ENCODE data around the gene FRMD4A.

Gene FRMD4A

GRCh38 chr10:14158575-14158974, 172.1 kb downstream of the FRMD4A start:
- Histone ChIP-seq H3K36me3 (no peaks in the 10 kb centered on the region), H3K27ac (no peak overlapping the region), H3K27me3 (no peaks in the 10 kb centered on the region), H3K4me3 (ENCODE audit: low read depth in 1 of 2, low read length in 1 of 2) (no peak overlapping the region), H3K9me3 (no peaks in the 10 kb centered on the region), H3K4me1 (ENCODE audit: control insufficient read depth in 1 of 2, insufficient read depth in 1 of 2, low read depth in 1 of 2, low read length in 1 of 2) (no peaks in the 10 kb centered on the region)
- TF ChIP-seq CTCF (IDR thresholded peaks at IDR 0.05) = no peak

- no peak overlapping the region for H3K27ac ChIP-seq
- no peak overlapping the region for H3K4me3 ChIP-seq (ENCODE audit: low read depth in 1 of 2, low read length in 1 of 2)
- H3K9me3 ChIP-seq = no peaks in the 10 kb centered on the region
- H3K4me1 ChIP-seq (ENCODE audit: control insufficient read depth in 1 of 2, insufficient read depth in 1 of 2, low read depth in 1 of 2, low read length in 1 of 2) = no peaks in the 10 kb centered on the region
- no peaks in the 10 kb centered on the region for H3K36me3 ChIP-seq
- TF ChIP-seq CTCF (IDR thresholded peaks at IDR 0.05) = no peak
- H3K27me3 ChIP-seq = no peaks in the 10 kb centered on the region
Measured at GRCh38 chr10:14156104-14156503, 174.6 kb downstream of the FRMD4A start.

DNA sequence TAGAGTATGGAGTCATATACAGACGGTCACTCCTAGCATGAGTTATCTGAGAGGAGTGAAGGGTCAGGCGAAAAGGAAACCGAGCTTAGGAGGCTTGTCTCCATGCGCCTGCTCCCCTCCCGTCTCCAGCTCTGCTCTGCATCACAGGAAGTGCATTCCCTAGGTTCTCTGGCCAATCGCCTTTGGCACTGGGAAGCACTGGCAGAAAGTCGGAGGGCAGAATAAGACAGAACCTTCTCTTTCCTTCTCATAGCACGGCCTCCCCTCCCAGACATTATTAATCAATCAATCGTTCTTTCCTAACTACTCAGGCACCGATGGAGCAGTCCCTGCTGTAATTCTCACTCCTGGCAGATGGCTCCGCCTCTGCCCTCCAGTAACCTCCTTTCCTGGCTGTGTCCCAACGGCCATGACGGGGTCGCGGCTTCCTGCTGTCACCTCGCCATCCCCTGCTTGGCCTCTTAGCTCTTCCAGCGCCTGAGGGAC, 177.1 kb downstream of the FRMD4A start:
- Histone ChIP-seq H3K4me3 (ENCODE audit: low read depth in 1 of 2, low read length in 1 of 2) (no peak overlapping the region), H3K9me3 (no peaks in the 10 kb centered on the region), H3K27me3 (no peaks in the 10 kb centered on the region), H3K36me3 (no peaks in the 10 kb centered on the region), H3K27ac (no peak overlapping the region), H3K4me1 (ENCODE audit: control insufficient read depth in 1 of 2, insufficient read depth in 1 of 2, low read depth in 1 of 2, low read length in 1 of 2) (no peaks in the 10 kb centered on the region)
- no peak for TF ChIP-seq CTCF (IDR thresholded peaks at IDR 0.05)

DNA sequence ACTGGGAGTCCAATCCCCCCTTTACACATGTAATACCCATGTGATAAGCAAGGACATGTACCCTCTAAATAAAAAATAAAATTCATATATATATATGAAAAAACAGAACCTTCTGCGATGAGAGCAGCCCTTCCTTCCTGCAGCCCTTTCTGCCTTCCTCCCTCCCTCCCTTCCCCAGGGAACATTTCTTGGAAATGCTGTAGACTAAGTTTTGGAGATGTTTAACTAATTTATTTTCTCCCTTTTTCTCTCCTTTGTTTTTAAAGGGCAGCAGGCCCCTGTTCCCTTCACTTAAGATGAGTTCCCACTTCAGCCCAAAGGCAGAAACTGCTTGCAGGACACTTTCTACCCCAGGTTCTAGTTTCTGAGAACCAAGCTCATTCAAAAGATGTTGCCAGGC, 179.2 kb downstream of the FRMD4A start:
- H3K4me1 ChIP-seq (ENCODE audit: control insufficient read depth in 1 of 2, insufficient read depth in 1 of 2, low read depth in 1 of 2, low read length in 1 of 2) = no peaks in the 10 kb centered on the region
- no peak overlapping the region for H3K4me3 ChIP-seq (ENCODE audit: low read depth in 1 of 2, low read length in 1 of 2)
- no peaks in the 10 kb centered on the region for H3K9me3 ChIP-seq
- H3K27me3 ChIP-seq = peaks cover 5% of the 10 kb centered on the region
- H3K27ac ChIP-seq = no peak overlapping the region
- TF ChIP-seq CTCF (IDR thresholded peaks at IDR 0.05) = no peak
- no peaks in the 10 kb centered on the region for H3K36me3 ChIP-seq

- H3K27ac ChIP-seq = no peak overlapping the region
- H3K27me3 ChIP-seq = peaks cover 5% of the 10 kb centered on the region
- H3K4me1 ChIP-seq (ENCODE audit: control insufficient read depth in 1 of 2, insufficient read depth in 1 of 2, low read depth in 1 of 2, low read length in 1 of 2) = no peaks in the 10 kb centered on the region
- H3K9me3 ChIP-seq = no peaks in the 10 kb centered on the region
- TF ChIP-seq CTCF (IDR thresholded peaks at IDR 0.05) = no peak
- no peaks in the 10 kb centered on the region for H3K36me3 ChIP-seq
- H3K4me3 ChIP-seq (ENCODE audit: low read depth in 1 of 2, low read length in 1 of 2) = no peak overlapping the region
Measured at GRCh38 chr10:14150526-14150925, 180.2 kb downstream of the FRMD4A start.

- no peak for TF ChIP-seq CTCF (IDR thresholded peaks at IDR 0.05)
- no peaks in the 10 kb centered on the region for H3K36me3 ChIP-seq
- H3K4me3 ChIP-seq (ENCODE audit: low read depth in 1 of 2, low read length in 1 of 2) = no peak overlapping the region
- no peaks in the 10 kb centered on the region for H3K9me3 ChIP-seq
- no peak overlapping the region for H3K27ac ChIP-seq
- H3K4me1 ChIP-seq (ENCODE audit: control insufficient read depth in 1 of 2, insufficient read depth in 1 of 2, low read depth in 1 of 2, low read length in 1 of 2) = no peaks in the 10 kb centered on the region
- peaks cover 5% of the 10 kb centered on the region for H3K27me3 ChIP-seq
Measured at GRCh38 chr10:14146501-14146900, 184.2 kb downstream of the FRMD4A start.
